Suprapubic skin (tissue), 4 donors: ENCODE measurements around the gene BAIAP3.

Experiments
- CTCF ChIP-seq, 2 donors: fragments of 200-600 bp in 1 of 2; fragments of 450-650 bp in 1 of 2; sonication (generic) in 1 of 2; IDR thresholded peaks; one replicate each; pipeline ENCODE4 v1.5.1; 2016 to 2019; ENCODE audit warnings: antibody characterized with exemption in 2 of 2, mild to moderate bottlenecking in 1 of 2, moderate library complexity in 1 of 2
- POLR2A ChIP-seq, 2 donors: fragments of 450-650 bp; IDR thresholded peaks; one replicate each; pipeline ENCODE4 v1.6.1; 2017; ENCODE audit warnings: antibody characterized with exemption in 2 of 2, mild to moderate bottlenecking in 2 of 2, moderate library complexity in 2 of 2
- POLR2AphosphoS5 ChIP-seq, 3 donors: sonication (generic); formaldehyde crosslinking; IDR thresholded peaks; one replicate each; pipeline ENCODE4 v1.6.1; 2017; ENCODE audit warnings: antibody characterized with exemption in 3 of 3

DNA sequence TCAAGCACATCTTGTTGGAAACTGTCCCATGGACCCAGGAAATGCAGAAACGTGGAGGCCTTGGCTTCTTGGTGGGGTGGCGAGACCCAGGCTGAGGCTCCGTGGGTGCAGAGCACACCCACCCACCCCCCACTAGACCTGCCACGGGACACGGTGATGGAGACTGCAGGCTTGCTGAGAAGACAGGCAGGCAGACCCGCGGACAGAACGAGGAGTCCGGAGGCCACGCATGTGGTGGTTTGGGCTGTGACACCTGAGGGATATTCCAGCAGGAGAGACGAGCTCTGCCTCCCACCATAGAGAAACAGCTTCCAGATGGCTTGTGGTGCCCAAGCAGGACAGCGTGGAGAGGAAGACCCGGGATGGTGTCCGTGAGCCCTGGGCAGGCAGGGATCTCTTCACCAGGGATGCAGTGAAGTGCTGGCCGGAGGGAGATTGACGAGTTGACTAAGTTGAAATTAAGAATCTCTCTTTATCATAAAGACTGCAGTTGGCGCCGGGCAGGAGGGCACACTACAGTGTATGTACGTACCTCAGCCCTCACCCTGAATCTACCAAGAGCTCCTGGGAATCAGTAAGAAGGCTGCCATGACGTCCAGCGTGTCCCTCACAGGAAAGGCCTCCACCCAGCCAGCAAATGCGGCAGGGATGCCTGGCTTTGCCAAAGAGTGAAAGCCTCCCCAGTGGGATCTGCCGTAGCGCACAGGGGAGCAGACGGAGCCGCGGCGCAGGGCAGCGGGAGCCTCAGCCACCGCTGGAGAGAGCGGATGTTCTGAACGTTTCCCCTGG lies 15.8 kb upstream of the BAIAP3 start:
- no peak for TF ChIP-seq CTCF (IDR thresholded peaks at IDR 0.05)
- TF ChIP-seq POLR2A (IDR thresholded peaks at IDR 0.05) = no peak
- no peak for TF ChIP-seq POLR2AphosphoS5 (IDR thresholded peaks at IDR 0.05)
